ENCODE measurements around the gene USF2.

- no peak for TF ChIP-seq CTCF (conservative IDR thresholded peaks at IDR 0.05 in 1 of 2, IDR thresholded peaks at IDR 0.05 in 1 of 2; ENCODE audit: low read depth in 1 of 2, low read length in 2 of 2)
- no peak for TF ChIP-seq EZH2 (IDR thresholded peaks at IDR 0.05; ENCODE audit: low read length, missing control alignments)
Measured at GRCh38 chr19:35314031-35314430, 45.3 kb downstream of the USF2 start.
